Naive thymus-derived CD4-positive, alpha-beta T cell (primary cell): ENCODE measurements around the gene MTG2. TPM values are rescaled to one million over a fixed set of nuclear protein-coding genes. Genes with fewer than 3 reads are reported as not detected.

Source experiments
- ATAC-seq: fragments of 150-1000 bp; cut with Tn5 transposase; 2 replicates; pipeline ENCODE4 v1.10.0; 2021; ENCODE audit warnings: mild to moderate bottlenecking, moderate library complexity
- CTCF ChIA-PET: fragments of 350-600 bp; sonication (Branson Sonifier 250); formaldehyde crosslinking; loops from one replicate; lab custom pipeline; 2021; ENCODE audit warnings: antibody characterized with exemption; lab: Charles Lee
- POLR2A ChIA-PET: fragments of 350-600 bp; sonication (Branson Sonifier 250); formaldehyde crosslinking; loops from one replicate; lab custom pipeline; 2021; ENCODE audit warnings: antibody characterized with exemption, inconsistent platforms; lab: Charles Lee
- DNase-seq, 9 donors: peaks; one replicate each; pipeline versions ENCODE4 v3.0.0 to v3.0.0-alpha.2; 2020 to 2022; ENCODE audit warnings: mixed read lengths in 1 of 9
- H3K27ac ChIP-seq: one replicate; pipeline ENCODE4 v1.7.0; 2013; ENCODE audit warnings: mild to moderate bottlenecking, low read depth, low read length, moderate library complexity
- H3K27me3 ChIP-seq, 2 donors: one replicate each; pipeline ENCODE4 v1.7.0; 2013; ENCODE audit warnings: low read length in 2 of 2, mild to moderate bottlenecking in 2 of 2, moderate library complexity in 2 of 2; ENCODE audit not compliant: control insufficient read depth in 2 of 2, insufficient read depth in 2 of 2
- H3K36me3 ChIP-seq, 3 experiments: 1 replicate in 2 of 3; 2 replicates in 1 of 3; pipeline ENCODE4 v1.7.0; 2013; ENCODE audit warnings: low read length in 3 of 3, mild to moderate bottlenecking in 3 of 3, moderate library complexity in 1 of 3; ENCODE audit not compliant: insufficient read depth in 3 of 3, control insufficient read depth in 2 of 3
- H3K4me1 ChIP-seq, 2 donors: one replicate each; pipeline ENCODE4 v1.7.0; 2013; ENCODE audit warnings: low read length in 2 of 2, mild to moderate bottlenecking in 2 of 2, moderate library complexity in 1 of 2; ENCODE audit not compliant: control insufficient read depth in 2 of 2, insufficient read depth in 2 of 2
- H3K4me3 ChIP-seq: 2 replicates; pipeline ENCODE4 v1.7.0; 2013; ENCODE audit warnings: mild to moderate bottlenecking, low read length
- H3K9me3 ChIP-seq, 3 experiments: 1 replicate in 2 of 3; 2 replicates in 1 of 3; pipeline ENCODE4 v1.7.0; 2013; ENCODE audit warnings: low read length in 3 of 3; ENCODE audit not compliant: control insufficient read depth in 2 of 3
- H3K27ac Mint-ChIP-seq, 9 donors: one replicate each; pipeline ENCODE4 v1.8.0; 2020 to 2022; ENCODE audit warnings: mixed read lengths in 9 of 9, mild to moderate bottlenecking in 8 of 9, moderate library complexity in 5 of 9, inconsistent platforms in 2 of 9
- H3K27me3 Mint-ChIP-seq, 5 donors: one replicate each; pipeline ENCODE4 v1.8.0; 2021 to 2022; ENCODE audit warnings: mixed read lengths in 5 of 5, mild to moderate bottlenecking in 1 of 5
- H3K36me3 Mint-ChIP-seq, 5 donors: one replicate each; pipeline ENCODE4 v1.8.0; 2020 to 2022; ENCODE audit warnings: mixed read lengths in 5 of 5, mild to moderate bottlenecking in 3 of 5, inconsistent platforms in 1 of 5
- H3K4me1 Mint-ChIP-seq, 7 donors: one replicate each; pipeline ENCODE4 v1.8.0; 2020 to 2022; ENCODE audit warnings: mixed read lengths in 7 of 7, mild to moderate bottlenecking in 3 of 7, inconsistent platforms in 1 of 7
- H3K4me3 Mint-ChIP-seq, 10 donors: one replicate each; pipeline ENCODE4 v1.8.0; 2020 to 2022; ENCODE audit warnings: mild to moderate bottlenecking in 10 of 10, mixed read lengths in 10 of 10, moderate library complexity in 6 of 10, inconsistent platforms in 2 of 10
- H3K9me3 Mint-ChIP-seq, 11 donors: one replicate each; pipeline ENCODE4 v1.8.0; 2020 to 2022; ENCODE audit warnings: mixed read lengths in 11 of 11, mild to moderate bottlenecking in 4 of 11, inconsistent platforms in 1 of 11, moderate library complexity in 1 of 11
- intact Hi-C, 2 donors: fragments of 100-400 bp; cut with micrococcal nuclease; formaldehyde crosslinking; loops; one replicate each; pipeline ENCODE4 v1.15.1; 2023
- polyA plus RNA-seq, 2 donors: library from polyadenylated mRNA; unstranded; fragments of 300-500 nt; fragmentation: Illumina TruSeq; gene quantifications; one replicate each; pipeline ENCODE4 v1.2.3, GENCODE V29; 2021
- total RNA-seq, 6 experiments: library from RNA in 5 of 6; stranded (reverse) in 5 of 6; gene quantifications; 1 replicate in 5 of 6; 2 replicates in 1 of 6; pipeline ENCODE4 v1.2.3 and lab custom pipeline; 2021 to 2026

The MTG2 gene
- total and polyA plus RNA-seq, 7 experiments from 2014 or later = 18.2 to 51.5 (median 31.8) TPM

GRCh38 chr20:62158088-62158400 is 24.8 kb upstream of the MTG2 start:
- Mint-ChIP-seq H3K4me3 (no peak overlapping the region), H3K27ac (no peak overlapping the region), H3K27me3 (no peaks in the 10 kb centered on the region), H3K4me1 (peaks cover 7 to 22% (median 12%) of the 10 kb centered on the region in 7 donors), H3K36me3 (peaks cover 4 to 32% (median 18%) of the 10 kb centered on the region in 5 donors), H3K9me3 (peaks cover 0 to 8% (median 0%) of the 10 kb centered on the region in 11 donors)
- Histone ChIP-seq H3K4me1 (peaks cover 0 to 3% of the 10 kb centered on the region in 2 donors), H3K9me3 (no peaks in the 10 kb centered on the region), H3K27me3 (no peaks in the 10 kb centered on the region), H3K4me3 (no peak overlapping the region), H3K36me3 (peaks cover 0 to 44% (median 3%) of the 10 kb centered on the region in 3 experiments), H3K27ac (no peak overlapping the region)
- intact Hi-C loops = no loop called here
- DNase-seq = no peak
- ChIA-PET CTCF (interaction anchor here (0.5 kb wide), 1 partner anchor 9 kb away, joined by 5 read pairs; no protein-coding TSS in a partner anchor), POLR2A (no interaction called here)
- no peak for ATAC-seq

DNA sequence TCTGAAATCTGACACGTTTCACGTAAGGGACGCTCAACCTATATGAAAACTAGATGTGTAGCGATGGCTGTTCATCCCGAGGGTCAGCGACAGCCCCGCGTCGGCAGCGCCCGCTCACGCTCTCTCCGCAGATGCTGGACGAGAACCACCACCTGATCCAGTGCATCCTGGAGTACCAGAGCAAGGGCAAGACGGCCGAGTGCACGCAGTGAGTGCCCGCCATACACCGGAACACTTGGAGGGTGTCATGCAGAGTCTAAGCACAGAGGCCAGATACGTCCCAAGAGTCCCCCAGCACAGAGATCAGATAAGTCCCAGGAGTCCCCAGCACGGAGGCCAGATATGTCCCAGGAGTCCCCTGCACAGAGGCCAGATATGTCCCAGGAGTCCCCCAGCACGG is 24.3 kb upstream of the MTG2 start:
- Mint-ChIP-seq H3K36me3 (peaks cover 4 to 28% (median 14%) of the 10 kb centered on the region in 5 donors), H3K9me3 (peaks cover 0 to 4% (median 0%) of the 10 kb centered on the region in 11 donors), H3K4me3 (no peak overlapping the region), H3K27me3 (no peaks in the 10 kb centered on the region), H3K4me1 (peaks cover 6 to 22% (median 11%) of the 10 kb centered on the region in 7 donors), H3K27ac (no peak overlapping the region)
- H3K36me3 ChIP-seq = peaks cover 0 to 47% (median 3%) of the 10 kb centered on the region in 3 experiments
- POLR2A ChIA-PET = no interaction called here
- no peak for ATAC-seq
- DNase-seq = no peak
- no peaks in the 10 kb centered on the region for H3K27me3 ChIP-seq
- intact Hi-C loops = no loop called here
- H3K4me3 ChIP-seq = no peak overlapping the region
- peaks cover 0 to 3% of the 10 kb centered on the region in 2 donors for H3K4me1 ChIP-seq
- CTCF ChIA-PET = no interaction called here
- no peaks in the 10 kb centered on the region for H3K9me3 ChIP-seq
- H3K27ac ChIP-seq = no peak overlapping the region

GRCh38 chr20:62159052-62159451 is 23.8 kb upstream of the MTG2 start:
- H3K27me3 ChIP-seq = no peaks in the 10 kb centered on the region
- no peak overlapping the region for H3K27ac ChIP-seq
- H3K4me1 Mint-ChIP-seq = peaks cover 1 to 18% (median 7%) of the 10 kb centered on the region in 7 donors
- H3K4me3 Mint-ChIP-seq = no peak overlapping the region
- intact Hi-C loops = no loop called here
- H3K9me3 Mint-ChIP-seq = no peaks in the 10 kb centered on the region
- H3K4me3 ChIP-seq = no peak overlapping the region
- H3K36me3 Mint-ChIP-seq = peaks cover 4 to 22% (median 11%) of the 10 kb centered on the region in 5 donors
- DNase-seq (no peak), ATAC-seq (no peak)
- H3K27ac Mint-ChIP-seq = no peak overlapping the region
- ChIA-PET POLR2A (no interaction called here), CTCF (no interaction called here)
- H3K4me1 ChIP-seq = peaks cover 0 to 3% of the 10 kb centered on the region in 2 donors
- no peaks in the 10 kb centered on the region for H3K9me3 ChIP-seq
- no peaks in the 10 kb centered on the region for H3K27me3 Mint-ChIP-seq
- H3K36me3 ChIP-seq = peaks cover 0 to 47% (median 3%) of the 10 kb centered on the region in 3 experiments

GRCh38 chr20:62159839-62160238 is 23.0 kb upstream of the MTG2 start:
- intact Hi-C loops = no loop called here
- Mint-ChIP-seq H3K36me3 (peaks cover 1 to 16% (median 4%) of the 10 kb centered on the region in 5 donors), H3K27me3 (no peaks in the 10 kb centered on the region), H3K4me3 (peak overlapping the region in 1 of 10 donors; percentile 65), H3K9me3 (no peaks in the 10 kb centered on the region), H3K27ac (peak overlapping the region in 2 of 9 donors; percentile 6 to 38), H3K4me1 (peaks cover 0 to 13% (median 7%) of the 10 kb centered on the region in 7 donors)
- Histone ChIP-seq H3K27me3 (no peaks in the 10 kb centered on the region), H3K36me3 (peaks cover 0 to 51% (median 3%) of the 10 kb centered on the region in 3 experiments), H3K9me3 (no peaks in the 10 kb centered on the region), H3K4me3 (no peak overlapping the region), H3K4me1 (peaks cover 0 to 3% of the 10 kb centered on the region in 2 donors), H3K27ac (no peak overlapping the region)
- peak in 1 of 9 donors; percentile 70 for DNase-seq
- CTCF ChIA-PET = no interaction called here
- ATAC-seq = no peak
- POLR2A ChIA-PET = no interaction called here

- H3K4me3 Mint-ChIP-seq = no peak overlapping the region
- ATAC-seq (no peak), DNase-seq (no peak)
- CTCF ChIA-PET = no interaction called here
- Histone ChIP-seq H3K4me3 (no peak overlapping the region), H3K4me1 (peaks cover 0 to 3% of the 10 kb centered on the region in 2 donors), H3K27me3 (no peaks in the 10 kb centered on the region), H3K36me3 (peaks cover 0 to 51% (median 3%) of the 10 kb centered on the region in 3 experiments), H3K9me3 (no peaks in the 10 kb centered on the region), H3K27ac (no peak overlapping the region)
- H3K36me3 Mint-ChIP-seq = peaks cover 0 to 16% (median 3%) of the 10 kb centered on the region in 5 donors
- POLR2A ChIA-PET = no interaction called here
- intact Hi-C loops = no loop called here
- H3K27ac Mint-ChIP-seq = no peak overlapping the region
- H3K9me3 Mint-ChIP-seq = no peaks in the 10 kb centered on the region
- no peaks in the 10 kb centered on the region for H3K27me3 Mint-ChIP-seq
- peaks cover 0 to 12% (median 7%) of the 10 kb centered on the region in 7 donors for H3K4me1 Mint-ChIP-seq
These were observed 22.6 kb upstream of the MTG2 start for GRCh38 chr20:62160253-62160652.

DNA sequence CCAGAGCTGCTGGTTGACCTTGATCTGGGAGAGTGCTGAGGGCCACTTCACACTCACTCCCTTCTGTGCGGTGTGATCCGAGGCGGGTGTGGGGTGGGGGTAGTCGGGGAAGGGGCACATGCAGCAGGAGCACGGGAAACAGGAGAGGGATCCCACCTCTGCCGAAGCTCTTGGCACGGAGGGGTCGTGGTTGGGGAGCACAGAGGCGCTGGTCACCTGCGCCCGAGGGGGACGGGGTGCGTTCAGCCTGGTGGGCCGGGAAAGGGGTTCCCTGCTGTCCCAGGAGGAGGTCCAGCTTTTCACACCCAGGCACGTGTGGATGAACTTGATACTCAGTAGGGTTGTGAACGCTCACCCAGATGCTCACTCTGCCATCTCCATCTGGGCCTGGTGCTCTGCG is 22.0 kb upstream of the MTG2 start:
- intact Hi-C loops = no loop called here

GRCh38 chr20:62161347-62161746 is 21.5 kb upstream of the MTG2 start:
- H3K36me3 ChIP-seq = peaks cover 0 to 61% (median 0%) of the 10 kb centered on the region in 3 experiments
- Mint-ChIP-seq H3K4me3 (no peak overlapping the region), H3K36me3 (peaks cover 0 to 15% (median 5%) of the 10 kb centered on the region in 5 donors), H3K27me3 (no peaks in the 10 kb centered on the region), H3K4me1 (peaks cover 0 to 7% (median under 1%) of the 10 kb centered on the region in 7 donors), H3K27ac (no peak overlapping the region), H3K9me3 (no peaks in the 10 kb centered on the region)
- POLR2A ChIA-PET = no interaction called here
- H3K4me3 ChIP-seq = no peak overlapping the region
- no peak overlapping the region for H3K27ac ChIP-seq
- H3K27me3 ChIP-seq = no peaks in the 10 kb centered on the region
- intact Hi-C loops = no loop called here
- peaks cover 0 to 3% of the 10 kb centered on the region in 2 donors for H3K4me1 ChIP-seq
- no peaks in the 10 kb centered on the region for H3K9me3 ChIP-seq
- DNase-seq = no peak
- CTCF ChIA-PET = interaction anchor here (0.7 kb wide), 1 partner anchor 19 kb away, joined by 4 read pairs; no protein-coding TSS in a partner anchor
- no peak for ATAC-seq

More for the DNA sequence above, 22.0 kb upstream of the MTG2 start:
- CTCF ChIA-PET = no interaction called here
- no peak overlapping the region for H3K4me3 Mint-ChIP-seq
- no peak for DNase-seq
- peaks cover 0 to 13% (median 4%) of the 10 kb centered on the region in 5 donors for H3K36me3 Mint-ChIP-seq
- H3K9me3 Mint-ChIP-seq = no peaks in the 10 kb centered on the region
- no peak for ATAC-seq
- POLR2A ChIA-PET = no interaction called here
- no peak overlapping the region for H3K27ac Mint-ChIP-seq
- Histone ChIP-seq H3K4me3 (no peak overlapping the region), H3K4me1 (peaks cover 0 to 3% of the 10 kb centered on the region in 2 donors), H3K27ac (no peak overlapping the region), H3K36me3 (peaks cover 0 to 57% (median under 1%) of the 10 kb centered on the region in 3 experiments), H3K9me3 (no peaks in the 10 kb centered on the region), H3K27me3 (no peaks in the 10 kb centered on the region)
- H3K4me1 Mint-ChIP-seq = peaks cover 0 to 10% (median 5%) of the 10 kb centered on the region in 7 donors
- H3K27me3 Mint-ChIP-seq = no peaks in the 10 kb centered on the region
